HepG2 (cell line): ENCODE results near the gene ENO3. TPM values are rescaled to one million over a fixed set of nuclear protein-coding genes. Genes with fewer than 3 reads are reported as not detected.

Source experiments
- ARNT ChIP-seq: fragments of 450-650 bp; IDR thresholded peaks from 2 replicates; pipeline ENCODE4 v1.6.1; 2017
- ARNTL ChIP-seq: sonication (generic); formaldehyde crosslinking; IDR thresholded peaks from 2 replicates; pipeline ENCODE4 v1.4.0; 2020; ENCODE audit warnings: mild to moderate bottlenecking, missing genetic modification reagents
- DBP ChIP-seq: sonication (generic); formaldehyde crosslinking; IDR thresholded peaks from 2 replicates; pipeline ENCODE4 v1.4.0; 2020; ENCODE audit warnings: missing genetic modification reagents; ENCODE audit errors: not compliant biosample characterization
- IRF9 ChIP-seq: sonication (generic); formaldehyde crosslinking; IDR thresholded peaks from 2 replicates; pipeline ENCODE4 v1.8.0; 2022; ENCODE audit warnings: missing genetic modification reagents, mild to moderate bottlenecking, borderline replicate concordance
- LBX2 ChIP-seq: sonication (generic); formaldehyde crosslinking; IDR thresholded peaks from 2 replicates; pipeline ENCODE4 v1.5.0; 2020; ENCODE audit warnings: missing genetic modification reagents, mild to moderate bottlenecking, borderline replicate concordance
- MED1 ChIP-seq: sonication (generic); formaldehyde crosslinking; IDR thresholded peaks from 2 replicates; pipeline ENCODE4 v1.4.0; 2020; ENCODE audit warnings: missing genetic modification reagents
- MEF2D ChIP-seq: sonication (generic); formaldehyde crosslinking; IDR thresholded peaks from 2 replicates; pipeline ENCODE4 v1.5.1; 2020; ENCODE audit warnings: mild to moderate bottlenecking, missing genetic modification reagents
- RAD21 ChIP-seq: fragments of 450-650 bp; formaldehyde crosslinking; IDR thresholded peaks from 2 replicates; pipeline ENCODE4 v1.5.0; 2020; ENCODE audit warnings: mild to moderate bottlenecking
- TEF ChIP-seq: sonication (generic); formaldehyde crosslinking; IDR thresholded peaks from 2 replicates; pipeline ENCODE4 v1.5.0; 2020; ENCODE audit warnings: missing genetic modification reagents
- ZBTB42 ChIP-seq: sonication (generic); formaldehyde crosslinking; IDR thresholded peaks from 2 replicates; pipeline ENCODE4 v1.5.0; 2020; ENCODE audit warnings: mild to moderate bottlenecking, missing genetic modification reagents
- ZBTB7A ChIP-seq: sonication (generic); formaldehyde crosslinking; IDR thresholded peaks from 2 replicates; pipeline ENCODE4 v1.8.0; 2022; ENCODE audit warnings: mild to moderate bottlenecking, missing genetic modification reagents
- ZNF124 ChIP-seq: sonication (generic); formaldehyde crosslinking; IDR thresholded peaks from 2 replicates; pipeline ENCODE4 v1.4.0; 2020; ENCODE audit warnings: missing genetic modification reagents
- ZNF281 ChIP-seq: sonication (generic); formaldehyde crosslinking; IDR thresholded peaks from 2 replicates; pipeline ENCODE4 v1.4.0; 2020; ENCODE audit warnings: missing genetic modification reagents, borderline replicate concordance
- ZNF687 ChIP-seq: sonication (generic); formaldehyde crosslinking; IDR thresholded peaks from 2 replicates; pipeline ENCODE4 v1.5.1; 2020; ENCODE audit warnings: mild to moderate bottlenecking, missing genetic modification reagents, moderate library complexity
- ZNF777 ChIP-seq: sonication (generic); formaldehyde crosslinking; IDR thresholded peaks from 2 replicates; pipeline ENCODE4 v1.4.0; 2020; ENCODE audit warnings: missing genetic modification reagents
- ZNF788 ChIP-seq: sonication (generic); formaldehyde crosslinking; IDR thresholded peaks from 2 replicates; pipeline ENCODE4 v1.5.0; 2020; ENCODE audit warnings: mild to moderate bottlenecking, missing genetic modification reagents, borderline replicate concordance
- ZSCAN31 ChIP-seq: sonication (generic); formaldehyde crosslinking; IDR thresholded peaks from 2 replicates; pipeline ENCODE4 v1.5.0; 2020; ENCODE audit warnings: low read depth, mild to moderate bottlenecking, missing genetic modification reagents
- polyA plus RNA-seq, 8 experiments: library from polyadenylated mRNA; depleted of rRNA in 3 of 8; stranded (reverse) in 7 of 8; unstranded in 1 of 8; fragments of >200 nt; fragmentation: Illumina TruSeq in 4 of 8; extraction: Trizol in 4 of 8; gene quantifications; 2 replicates each; pipeline versions ENCODE4 v1.2.1 to v1.2.3, GENCODE V29; 2011 to 2016; ENCODE audit warnings: low read depth in 4 of 8, missing spikeins in 1 of 8, mixed read lengths in 1 of 8; ENCODE audit not compliant: insufficient read depth in 1 of 8
- total RNA-seq, 5 experiments: library from RNA; depleted of rRNA; stranded (reverse); fragments of >200 nt; fragmentation: Illumina TruSeq; extraction: Trizol; gene quantifications; 2 replicates each; pipeline ENCODE4 v1.2.3, GENCODE V29; 2016; ENCODE audit warnings: low read depth in 1 of 5

The ENO3 gene
- total and polyA plus RNA-seq, 2 of the 13 experiments (the other 11 are each of a cell fraction or from before 2014, with no cell fraction given) = 59.8 to 69.8 TPM

- 0 out of 2 replicates have a peak, but pooled peaks have one; percentile 41 for TF ChIP-seq IRF9 (CRISPR knock-in tag)
- no peak for TF ChIP-seq ZNF281
- 0 out of 2 replicates have a peak, but pooled peaks have one; percentile 10 for TF ChIP-seq RAD21 (CRISPR knock-in tag)
- 0 out of 2 replicates have a peak, but pooled peaks have one; percentile 57 for TF ChIP-seq LBX2 (CRISPR knock-in tag)
- TF ChIP-seq MEF2D (CRISPR knock-in tag) = no peak
- TF ChIP-seq ZNF777 (CRISPR knock-in tag) = peak; percentile 92
- TF ChIP-seq ARNTL = peak; percentile 31; the same call in 1 of the 2 replicates
- TF ChIP-seq ZNF687 = peak; percentile 78
- TF ChIP-seq ZBTB42 (CRISPR knock-in tag) = 0 out of 2 replicates have a peak, but pooled peaks have one; percentile 36
- TF ChIP-seq ZNF124 (CRISPR knock-in tag) = no peak
- no peak for TF ChIP-seq DBP (CRISPR knock-in tag)
- no peak for TF ChIP-seq ARNT
- 0 out of 2 replicates have a peak, but pooled peaks have one; percentile 43 for TF ChIP-seq ZSCAN31 (CRISPR knock-in tag)
- peak; percentile 35; the same call in 1 of the 2 replicates for TF ChIP-seq ZBTB7A (CRISPR knock-in tag)
- TF ChIP-seq MED1 (CRISPR knock-in tag) = 0 out of 2 replicates have a peak, but pooled peaks have one; percentile 15
- peak; percentile 75; the same call in 1 of the 2 replicates for TF ChIP-seq ZNF788 (CRISPR knock-in tag)
- 0 out of 2 replicates have a peak, but pooled peaks have one; percentile 3 for TF ChIP-seq TEF
Measured at GRCh38 chr17:4947411-4948165, 3.3 kb upstream of the ENO3 start (continued).
